Suprapubic skin (tissue), 4 donors: ENCODE data around the gene RAB19. TPM values are rescaled to one million over a fixed set of nuclear protein-coding genes. Genes with fewer than 3 reads are reported as not detected.

Experiments used
- DNase-seq, 2 donors: peaks; one replicate each; pipeline ENCODE4 v3.0.0-alpha.2; 2019; ENCODE audit warnings: low spot score in 2 of 2
- H3K27ac ChIP-seq: fragments of 200-600 bp; sonication (generic); one replicate; pipeline ENCODE4 v1.5.1; 2019
- H3K27me3 ChIP-seq: fragments of 200-600 bp; sonication (generic); one replicate; pipeline ENCODE4 v1.5.1; 2019
- H3K36me3 ChIP-seq: fragments of 200-600 bp; sonication (generic); one replicate; pipeline ENCODE4 v1.5.1; 2019
- H3K4me1 ChIP-seq: fragments of 200-600 bp; sonication (generic); one replicate; pipeline ENCODE4 v1.5.1; 2019
- H3K4me3 ChIP-seq: fragments of 200-600 bp; sonication (generic); one replicate; pipeline ENCODE4 v1.5.1; 2019; ENCODE audit warnings: mild to moderate bottlenecking
- H3K9me3 ChIP-seq: fragments of 200-600 bp; sonication (generic); one replicate; pipeline ENCODE4 v1.5.1; 2019
- EP300 ChIP-seq: sonication (generic); formaldehyde crosslinking; IDR thresholded peaks from one replicate; pipeline ENCODE4 v1.6.1; 2017; ENCODE audit warnings: antibody characterized with exemption
- POLR2A ChIP-seq, 2 donors: fragments of 450-650 bp; IDR thresholded peaks; one replicate each; pipeline ENCODE4 v1.6.1; 2017; ENCODE audit warnings: antibody characterized with exemption in 2 of 2, mild to moderate bottlenecking in 2 of 2, moderate library complexity in 2 of 2
- POLR2AphosphoS5 ChIP-seq, 3 donors: sonication (generic); formaldehyde crosslinking; IDR thresholded peaks; one replicate each; pipeline ENCODE4 v1.6.1; 2017; ENCODE audit warnings: antibody characterized with exemption in 3 of 3
- WGBS: methylation state at CpG from one replicate; pipeline ENCODE4 v1.1.5; 2018; 5-methylcytosine and 5-hydroxymethylcytosine counted together
- total RNA-seq, 4 donors: library from RNA; depleted of rRNA; stranded (reverse); fragments of >200 nt; gene quantifications; one replicate each; pipeline ENCODE4 v1.1.0, GENCODE V29; 2016
- TF ChIP-seq, protein P1 (sequence below), 2 donors: fragments of 200-600 bp in 1 of 2; fragments of 450-650 bp in 1 of 2; sonication (generic) in 1 of 2; IDR thresholded peaks; one replicate each; pipeline ENCODE4 v1.5.1; 2016 to 2019; ENCODE audit warnings: antibody characterized with exemption in 2 of 2, mild to moderate bottlenecking in 1 of 2, moderate library complexity in 1 of 2

The RAB19 gene, protein sequence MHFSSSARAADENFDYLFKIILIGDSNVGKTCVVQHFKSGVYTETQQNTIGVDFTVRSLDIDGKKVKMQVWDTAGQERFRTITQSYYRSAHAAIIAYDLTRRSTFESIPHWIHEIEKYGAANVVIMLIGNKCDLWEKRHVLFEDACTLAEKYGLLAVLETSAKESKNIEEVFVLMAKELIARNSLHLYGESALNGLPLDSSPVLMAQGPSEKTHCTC
- 1 to 10 TPM in 1 of 4 donors, under 1 TPM in 1, not detected in 2; 0.89 to 5.3 TPM for total RNA-seq

DNA sequence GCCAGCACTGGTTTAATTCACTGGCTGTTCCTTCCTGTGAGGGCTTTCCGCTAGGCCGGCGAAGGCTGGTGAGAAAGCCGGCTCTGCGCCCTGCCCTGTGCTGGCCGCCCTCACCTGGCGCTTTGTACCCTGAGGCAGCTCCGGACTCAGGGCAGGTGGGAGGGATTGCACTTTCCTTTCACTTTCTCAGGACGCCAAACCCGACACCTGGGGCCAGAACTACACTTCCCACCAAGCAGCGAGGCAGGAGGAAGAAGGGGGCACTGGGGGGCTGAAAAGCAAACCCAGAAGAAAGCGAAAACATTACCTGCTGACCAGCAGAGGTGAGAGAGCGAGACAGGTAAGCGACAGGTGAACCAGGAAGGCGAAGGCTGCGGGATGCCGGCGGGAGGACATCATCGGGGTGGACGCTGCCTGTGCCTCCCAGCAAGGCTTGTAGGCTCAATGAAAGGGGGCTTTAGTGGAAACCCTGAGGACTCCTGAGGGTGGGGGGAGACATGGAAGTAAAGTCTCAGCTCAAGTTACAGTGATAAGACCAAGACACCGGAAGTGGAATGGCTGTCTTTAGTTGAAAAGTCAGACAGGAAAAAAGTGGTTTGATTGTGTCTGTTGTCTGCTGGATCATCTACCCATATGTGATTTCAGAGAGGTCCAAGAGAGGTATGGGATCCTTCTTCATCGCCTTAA lies at the start of gene RAB19:
RAB19 (plus strand) TSS at position 181 of the 687 bp plus-strand sequence. CDS start 3,589 bp downstream, outside the sequence.
- H3K4me1 ChIP-seq: peaks cover 5% of the 10 kb centered on the region
- no peaks in the 10 kb centered on the region for H3K9me3 ChIP-seq
- H3K27me3 ChIP-seq: no peaks in the 10 kb centered on the region
- no peaks in the 10 kb centered on the region for H3K36me3 ChIP-seq
- TF ChIP-seq POLR2AphosphoS5 (IDR thresholded peaks at IDR 0.05): no peak
- TF ChIP-seq POLR2A (IDR thresholded peaks at IDR 0.05): no peak
- TF ChIP-seq EP300: no peak
- TF ChIP-seq, protein P1, sequence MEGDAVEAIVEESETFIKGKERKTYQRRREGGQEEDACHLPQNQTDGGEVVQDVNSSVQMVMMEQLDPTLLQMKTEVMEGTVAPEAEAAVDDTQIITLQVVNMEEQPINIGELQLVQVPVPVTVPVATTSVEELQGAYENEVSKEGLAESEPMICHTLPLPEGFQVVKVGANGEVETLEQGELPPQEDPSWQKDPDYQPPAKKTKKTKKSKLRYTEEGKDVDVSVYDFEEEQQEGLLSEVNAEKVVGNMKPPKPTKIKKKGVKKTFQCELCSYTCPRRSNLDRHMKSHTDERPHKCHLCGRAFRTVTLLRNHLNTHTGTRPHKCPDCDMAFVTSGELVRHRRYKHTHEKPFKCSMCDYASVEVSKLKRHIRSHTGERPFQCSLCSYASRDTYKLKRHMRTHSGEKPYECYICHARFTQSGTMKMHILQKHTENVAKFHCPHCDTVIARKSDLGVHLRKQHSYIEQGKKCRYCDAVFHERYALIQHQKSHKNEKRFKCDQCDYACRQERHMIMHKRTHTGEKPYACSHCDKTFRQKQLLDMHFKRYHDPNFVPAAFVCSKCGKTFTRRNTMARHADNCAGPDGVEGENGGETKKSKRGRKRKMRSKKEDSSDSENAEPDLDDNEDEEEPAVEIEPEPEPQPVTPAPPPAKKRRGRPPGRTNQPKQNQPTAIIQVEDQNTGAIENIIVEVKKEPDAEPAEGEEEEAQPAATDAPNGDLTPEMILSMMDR (IDR thresholded peaks at IDR 0.05): no peak
- peak within 1 kb of the TSS; percentile 56 for H3K4me3 ChIP-seq
- 26% methylated on average over 18 of the region's 22 CpGs for WGBS
- no peak for DNase-seq
- H3K27ac ChIP-seq: no peak within 1 kb of the TSS

DNA sequence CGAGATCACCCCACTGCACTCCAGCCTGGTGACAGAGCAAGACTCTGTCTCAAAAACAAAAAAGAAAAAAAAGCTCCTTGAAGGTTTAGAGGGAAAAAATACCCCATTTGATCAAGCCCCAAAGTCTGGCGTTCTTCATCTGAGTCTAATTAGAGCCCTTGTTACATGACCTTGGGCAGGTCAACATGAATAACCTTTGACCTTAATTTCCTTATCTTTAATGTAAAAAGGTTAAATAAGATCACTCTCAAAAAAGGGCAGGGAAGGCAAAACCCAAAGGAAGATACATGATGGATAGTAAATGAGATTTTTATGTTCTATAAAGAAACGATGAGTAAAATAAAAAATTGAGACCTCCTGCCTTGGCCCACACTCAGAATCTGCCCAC lies 45.8 kb upstream of the RAB19 start:
- H3K27me3 ChIP-seq: no peaks in the 10 kb centered on the region
- TF ChIP-seq, protein P1 (IDR thresholded peaks at IDR 0.05): no peak
- no peak for TF ChIP-seq EP300
- no peak for DNase-seq
- no peaks in the 10 kb centered on the region for H3K9me3 ChIP-seq
- 84% methylated on average over 3 of the region's 3 CpGs for WGBS
- peaks cover 23% of the 10 kb centered on the region for H3K36me3 ChIP-seq
- no peak overlapping the region for H3K4me3 ChIP-seq
- no peak overlapping the region for H3K27ac ChIP-seq
- H3K4me1 ChIP-seq: no peaks in the 10 kb centered on the region

DNA sequence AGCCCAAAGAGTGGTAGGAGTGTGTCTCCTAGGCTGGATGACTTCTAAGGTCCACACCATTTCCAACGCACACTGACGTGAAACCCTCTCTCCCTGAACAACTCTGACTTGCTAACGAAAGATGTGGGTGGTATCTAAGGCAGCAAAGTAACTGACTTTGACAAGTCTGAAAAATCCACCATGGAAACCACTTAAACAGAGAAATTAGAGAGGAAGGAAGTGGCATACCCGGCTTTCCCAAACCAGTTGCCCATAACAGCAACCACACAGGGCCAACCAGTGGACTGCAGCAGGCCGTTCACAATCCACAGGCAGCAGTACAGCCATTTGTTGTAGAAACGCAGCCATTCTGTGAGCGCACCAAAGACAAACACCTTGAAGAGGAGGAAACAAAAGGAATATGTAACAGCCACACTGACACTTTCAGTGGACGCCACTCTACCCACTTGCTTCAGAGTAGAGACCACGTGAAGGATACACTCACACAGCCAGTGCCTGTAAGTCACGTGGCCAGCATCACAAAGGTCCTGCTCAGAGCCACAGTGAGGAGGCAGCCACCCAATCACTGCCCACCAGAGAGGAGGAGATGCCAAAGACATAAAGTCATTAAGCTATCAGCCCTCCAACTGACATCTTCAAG lies 45.3 kb upstream of the RAB19 start:
- DNase-seq: no peak
- H3K4me3 ChIP-seq: no peak overlapping the region
- TF ChIP-seq EP300: no peak
- TF ChIP-seq POLR2AphosphoS5 (IDR thresholded peaks at IDR 0.05): no peak
- no peak for TF ChIP-seq POLR2A (IDR thresholded peaks at IDR 0.05)
- TF ChIP-seq, protein P1 (IDR thresholded peaks at IDR 0.05): no peak
- H3K4me1 ChIP-seq: no peaks in the 10 kb centered on the region
- no peaks in the 10 kb centered on the region for H3K9me3 ChIP-seq
- no peaks in the 10 kb centered on the region for H3K27me3 ChIP-seq
- WGBS: 75% methylated on average over 10 of the region's 10 CpGs
- H3K27ac ChIP-seq: no peak overlapping the region
- H3K36me3 ChIP-seq: peaks cover 19% of the 10 kb centered on the region

DNA sequence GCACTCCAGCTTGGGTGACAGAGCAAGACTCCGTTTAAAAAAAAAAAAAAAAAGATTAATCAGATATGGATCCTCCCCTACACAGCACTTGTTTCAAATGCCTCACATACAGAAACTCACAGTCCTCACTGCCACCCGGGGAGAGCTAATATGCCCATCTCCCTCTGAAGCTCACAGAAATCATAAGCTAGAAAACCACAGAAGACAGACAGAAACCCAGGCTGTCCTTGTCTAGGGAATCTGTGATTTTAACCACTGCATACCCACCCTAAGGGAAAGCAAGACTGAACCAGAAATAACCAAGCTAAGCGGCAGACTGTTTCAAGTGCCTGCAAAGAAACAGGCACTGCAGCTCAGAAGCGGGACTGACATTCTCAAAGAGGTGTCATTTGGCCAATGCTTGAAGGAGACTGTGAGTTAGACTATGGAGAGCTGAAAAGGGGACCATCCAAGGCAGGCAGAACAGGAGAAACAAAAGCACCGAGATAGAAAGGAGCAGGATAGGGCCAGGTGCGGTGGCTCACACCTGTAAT lies 43.1 kb upstream of the RAB19 start:
- peaks cover 9% of the 10 kb centered on the region for H3K4me1 ChIP-seq
- TF ChIP-seq, protein P1 (IDR thresholded peaks at IDR 0.05): no peak
- no peak for TF ChIP-seq EP300
- no peak for TF ChIP-seq POLR2AphosphoS5 (IDR thresholded peaks at IDR 0.05)
- no peak for TF ChIP-seq POLR2A (IDR thresholded peaks at IDR 0.05)
- no peaks in the 10 kb centered on the region for H3K9me3 ChIP-seq
- peaks cover 18% of the 10 kb centered on the region for H3K36me3 ChIP-seq
- no peaks in the 10 kb centered on the region for H3K27me3 ChIP-seq
- H3K4me3 ChIP-seq: no peak overlapping the region
- no peak overlapping the region for H3K27ac ChIP-seq
- DNase-seq: no peak
- 83% methylated on average over 5 of the region's 6 CpGs for WGBS

DNA sequence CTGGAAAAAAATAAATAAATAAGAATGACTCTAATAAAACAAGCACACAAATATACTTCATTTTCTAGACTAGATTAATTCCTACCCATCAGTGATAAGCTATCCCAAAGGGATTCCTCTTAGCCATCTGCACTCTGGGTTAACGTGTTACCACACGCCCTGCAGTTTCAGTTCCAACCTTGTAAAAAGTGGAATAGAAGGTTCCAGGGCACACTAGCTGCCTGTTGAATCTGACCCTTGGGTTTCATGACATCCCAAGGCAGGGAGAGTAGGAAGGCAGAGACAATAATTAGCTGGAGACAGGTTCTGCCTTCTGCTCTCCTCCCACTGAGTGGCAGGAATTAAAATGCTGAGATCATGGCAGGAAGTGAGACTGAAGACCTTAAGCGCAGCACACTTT lies 39.0 kb upstream of the RAB19 start:
- Histone ChIP-seq H3K36me3 (peaks cover 25% of the 10 kb centered on the region), H3K4me1 (peaks cover 9% of the 10 kb centered on the region), H3K9me3 (no peaks in the 10 kb centered on the region), H3K27me3 (no peaks in the 10 kb centered on the region), H3K4me3 (no peak overlapping the region), H3K27ac (no peak overlapping the region)
- DNase-seq: no peak
- TF ChIP-seq POLR2A (IDR thresholded peaks at IDR 0.05) (no peak), POLR2AphosphoS5 (IDR thresholded peaks at IDR 0.05) (no peak), EP300 (no peak)
- TF ChIP-seq, protein P1 (IDR thresholded peaks at IDR 0.05): no peak
- 37% methylated on average over 3 of the region's 3 CpGs for WGBS
